Ramos (cell line): ENCODE measurements around the gene SDCBP2.

ENCODE experiments used
- in situ Hi-C: fragments of 300-500 bp; cut with MboI; formaldehyde crosslinking; loops from one replicate; pipeline ENCODE4 v1.14.3; 2022; ENCODE audit warnings: low sequenced_read_pairs; ENCODE audit not compliant: unreplicated experiment

Gene SDCBP2

GRCh38 chr20:1299522-1299921 is 29.4 kb downstream of the SDCBP2 start:
- in situ Hi-C loops, result no loop called here

- in situ Hi-C loops, result no loop called here
These were observed 29.9 kb downstream of the SDCBP2 start for GRCh38 chr20:1298888-1299511.

DNA sequence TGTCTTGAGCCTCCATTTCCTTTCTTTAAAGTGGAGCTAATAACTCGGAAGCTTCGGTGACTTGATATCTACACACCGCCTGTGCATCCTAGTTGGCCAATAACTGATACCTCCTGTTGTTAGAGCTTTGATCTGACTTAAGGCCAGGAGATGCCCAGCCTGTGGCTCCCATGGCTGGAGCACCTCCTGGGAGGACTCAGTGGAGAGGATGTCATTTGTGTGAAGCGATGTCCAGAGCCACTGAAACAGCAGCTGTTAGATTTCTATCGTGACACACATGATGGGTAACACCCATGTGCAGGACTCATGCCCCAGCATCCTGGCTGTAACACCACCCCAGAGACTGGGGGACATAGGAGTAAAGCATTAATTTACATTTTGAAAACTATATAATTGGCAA is 30.8 kb downstream of the SDCBP2 start:
- in situ Hi-C loops, result no loop called here

- in situ Hi-C loops, result no loop called here
These were observed 31.5 kb downstream of the SDCBP2 start for GRCh38 chr20:1297486-1297885.

- in situ Hi-C loops, result no loop called here
These were observed 32.0 kb downstream of the SDCBP2 start for GRCh38 chr20:1296922-1297321.

DNA sequence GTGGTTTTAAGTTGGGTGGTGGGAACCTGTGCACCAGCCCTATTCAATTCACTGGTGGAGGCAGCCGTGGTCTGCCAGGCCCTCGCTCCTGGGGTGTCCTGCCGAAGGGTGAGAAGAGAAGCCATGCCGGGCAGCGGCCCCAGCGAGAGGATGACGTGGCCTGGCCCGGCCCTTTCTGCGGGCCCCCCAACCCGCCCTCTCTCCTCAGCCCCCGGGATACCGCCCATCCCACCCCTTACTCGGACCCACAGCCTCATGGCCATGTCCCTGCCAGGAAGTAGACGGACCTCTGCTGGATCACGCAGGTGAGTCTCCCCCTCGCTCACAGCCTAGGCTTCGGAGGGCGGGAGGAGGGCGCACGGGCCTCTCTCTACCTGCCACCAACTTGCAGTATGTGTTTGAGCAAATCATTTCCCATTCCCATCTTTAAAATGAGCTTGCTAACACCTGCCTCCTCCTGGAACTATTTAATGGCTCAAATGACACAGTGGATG is 32.8 kb downstream of the SDCBP2 start:
- in situ Hi-C loops, result no loop called here

DNA sequence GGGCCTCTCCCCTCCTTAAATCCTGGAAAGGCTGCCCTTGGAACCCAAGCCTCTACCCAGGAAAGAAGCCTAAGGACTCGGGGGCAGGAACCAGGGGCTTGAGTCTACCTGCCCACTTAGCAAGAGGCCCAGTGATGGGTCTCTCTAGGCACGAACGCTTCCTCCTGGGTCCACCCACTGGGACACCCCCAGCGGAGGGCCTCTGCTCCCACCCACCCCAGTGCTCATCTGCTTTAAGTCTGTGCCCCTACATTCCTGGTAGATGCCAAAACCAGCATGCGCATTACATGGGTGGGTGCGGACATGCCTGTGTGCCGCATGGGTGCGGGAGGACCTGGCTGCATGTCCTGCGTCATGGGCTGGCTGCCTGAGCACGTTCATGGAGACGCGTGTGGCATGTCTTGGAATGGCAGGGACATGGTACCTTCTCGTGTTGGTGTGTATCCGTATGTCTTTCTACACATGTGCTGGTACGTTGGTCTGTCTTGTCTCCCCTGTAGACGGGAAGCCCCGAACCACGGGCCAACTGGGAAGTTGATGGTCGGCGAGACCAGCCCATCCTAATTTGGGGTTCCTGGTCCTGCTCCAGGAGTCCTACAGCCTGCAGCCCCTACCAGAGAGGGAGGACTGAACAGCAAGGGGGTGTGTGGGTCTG is 33.5 kb downstream of the SDCBP2 start:
- in situ Hi-C loops, result no loop called here

DNA sequence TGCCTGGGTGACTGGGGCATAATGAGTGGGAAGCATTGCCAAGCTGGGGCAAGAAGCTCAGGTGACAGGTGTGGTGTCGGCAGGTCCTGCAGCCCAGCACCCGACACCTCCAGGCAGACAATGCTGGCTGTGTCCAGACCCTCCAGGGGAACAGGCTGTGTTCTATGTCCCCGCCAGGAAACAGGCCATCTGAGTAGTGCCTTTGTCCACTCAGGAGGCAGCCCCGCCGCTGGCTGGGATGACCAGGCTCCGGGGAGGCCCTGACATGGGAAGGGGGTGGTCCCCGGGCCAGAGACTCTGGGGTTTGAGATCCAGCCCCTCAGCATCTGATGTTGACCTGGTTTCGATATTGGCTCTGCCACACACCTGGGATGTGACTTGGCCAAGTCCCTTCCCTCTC is 34.4 kb downstream of the SDCBP2 start:
- in situ Hi-C loops, result no loop called here

GRCh38 chr20:1293641-1294379 is 35.1 kb downstream of the SDCBP2 start:
- in situ Hi-C loops, result no loop called here

DNA sequence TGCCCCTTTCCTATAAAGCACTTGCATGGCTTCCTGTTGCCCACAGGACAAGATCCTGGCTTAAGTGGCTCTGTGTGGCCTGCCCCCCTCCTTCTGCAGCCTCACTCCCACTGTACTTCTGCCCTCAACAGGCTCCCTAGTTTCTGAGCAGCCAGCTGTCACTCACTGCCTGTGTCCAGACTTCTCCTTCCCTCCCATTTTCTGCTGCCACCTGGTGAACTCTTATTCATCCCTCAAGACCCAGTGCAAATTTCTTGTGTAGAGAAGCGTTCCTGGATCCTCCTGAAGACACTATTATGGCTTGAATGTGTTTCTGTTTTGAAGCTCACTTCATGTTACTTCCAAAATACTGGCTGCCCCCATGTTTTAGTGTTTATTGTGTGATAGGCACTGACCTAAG is 36.3 kb downstream of the SDCBP2 start:
- in situ Hi-C loops, result no loop called here

DNA sequence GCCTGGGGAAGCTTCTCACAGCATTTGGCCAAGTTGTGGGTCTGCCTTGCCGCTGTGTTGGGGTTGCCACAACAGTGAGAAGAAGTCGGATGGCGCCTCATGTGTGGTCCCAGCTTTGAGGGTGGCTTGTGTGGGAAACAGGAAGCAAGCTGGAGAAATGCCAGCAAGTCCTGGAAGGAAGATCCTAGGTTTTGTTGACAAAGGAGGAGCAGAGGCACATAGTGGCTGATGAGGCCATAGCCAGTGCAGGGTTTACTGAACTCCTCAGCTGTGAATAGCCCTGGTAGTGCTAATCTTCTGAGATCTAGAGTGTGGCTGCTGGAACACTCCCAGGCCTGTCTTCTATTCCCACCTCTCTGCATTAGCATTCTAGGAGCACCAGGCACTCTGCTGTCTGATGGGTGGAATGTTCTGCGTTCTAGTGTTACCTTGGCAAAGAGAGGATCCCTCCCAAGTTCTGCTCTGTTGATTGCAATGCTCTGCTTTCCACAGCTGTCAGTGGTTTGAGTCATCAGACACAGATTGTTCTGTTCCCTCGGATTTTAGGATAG is 37.7 kb downstream of the SDCBP2 start:
- in situ Hi-C loops, result no loop called here

GRCh38 chr20:1287787-1288569 is 41.0 kb downstream of the SDCBP2 start:
- in situ Hi-C loops, result no loop called here

DNA sequence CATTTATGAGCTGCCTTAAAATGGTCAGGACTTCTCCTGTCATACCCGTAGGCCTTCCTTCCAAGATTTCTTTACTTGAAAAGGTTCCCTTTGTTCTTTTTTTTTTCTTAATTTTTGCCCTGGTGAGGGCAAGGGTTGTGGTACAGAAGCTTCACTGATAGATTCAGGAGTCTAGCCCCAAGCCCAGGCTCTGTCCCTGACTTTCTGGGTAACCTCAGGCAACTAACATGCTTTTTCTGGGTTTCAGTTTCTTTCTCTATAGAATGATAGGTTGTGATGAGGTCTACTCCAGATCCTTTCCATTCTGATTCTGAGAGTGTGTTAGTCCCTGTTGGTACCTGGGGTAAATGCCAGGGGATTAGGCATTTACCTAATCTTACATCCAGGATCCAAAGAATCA is 41.6 kb downstream of the SDCBP2 start:
- in situ Hi-C loops, result no loop called here

GRCh38 chr20:1286267-1287024 is 42.5 kb downstream of the SDCBP2 start:
- in situ Hi-C loops, result no loop called here

DNA sequence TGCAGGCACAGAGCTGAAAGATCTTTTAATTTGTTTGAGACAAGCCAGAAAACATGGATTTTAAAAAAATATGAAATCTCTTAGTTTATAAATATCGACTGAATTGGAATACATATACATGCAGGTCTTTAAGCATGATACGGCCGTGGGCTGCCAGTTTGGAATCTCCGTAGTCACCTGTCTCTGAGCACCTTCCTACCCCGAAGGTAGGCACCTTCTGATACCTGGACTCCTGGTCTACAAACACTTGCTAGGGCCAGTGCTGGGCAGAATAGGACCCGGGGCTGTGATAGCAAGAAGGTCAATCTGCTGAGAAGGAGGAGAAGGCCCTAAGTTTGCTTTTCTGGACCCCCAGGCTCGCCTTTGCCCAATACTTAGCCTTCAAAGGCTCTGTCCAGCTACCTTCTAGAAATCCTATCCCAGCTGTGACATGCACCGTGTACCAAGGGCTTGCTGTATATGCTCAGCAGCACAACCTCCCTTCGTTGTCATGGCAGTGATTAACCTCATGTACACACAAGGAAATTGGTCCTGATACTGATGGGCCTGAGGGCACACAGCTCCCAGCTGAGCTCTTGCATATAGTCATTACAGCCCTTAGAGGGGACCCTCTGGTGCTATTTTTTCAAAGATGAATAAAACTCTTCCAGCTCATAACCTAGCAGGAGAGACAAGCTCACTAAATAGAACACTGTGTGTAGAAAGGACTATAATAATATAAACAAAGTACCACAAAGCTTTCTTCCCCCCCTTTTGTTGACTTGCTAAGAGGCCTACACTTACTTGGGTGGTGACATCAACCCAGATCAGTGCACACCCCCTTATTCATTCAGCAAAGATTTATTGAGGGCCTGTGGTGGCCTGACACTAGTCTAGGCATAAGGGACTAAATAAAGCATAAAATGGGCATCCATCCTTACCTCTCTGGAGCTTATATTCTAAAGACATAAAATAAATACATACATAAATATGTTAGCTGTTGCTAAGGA is 45.1 kb downstream of the SDCBP2 start:
- in situ Hi-C loops, result no loop called here

DNA sequence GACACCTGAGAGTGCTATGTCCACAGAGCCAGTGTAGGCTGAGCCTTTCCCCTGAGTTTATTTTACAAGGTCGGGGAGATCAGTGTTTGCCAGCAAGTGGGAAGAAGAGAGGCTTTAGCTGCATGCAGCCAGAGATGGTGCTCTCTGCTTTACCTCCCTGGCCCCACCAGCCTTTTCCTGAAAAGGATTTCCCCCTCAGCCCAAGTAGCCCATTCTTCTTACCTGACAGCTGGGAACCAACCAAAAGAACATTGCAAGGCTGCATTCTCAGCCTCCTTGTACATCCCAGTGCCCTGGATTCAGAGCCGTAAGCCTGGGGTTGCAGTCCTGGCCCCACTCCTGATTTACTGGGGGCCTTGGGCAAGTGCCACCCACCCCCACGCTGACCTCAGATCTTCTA is 46.0 kb downstream of the SDCBP2 start:
- in situ Hi-C loops, result no loop called here

- in situ Hi-C loops, result no loop called here
These were observed 47.5 kb downstream of the SDCBP2 start for GRCh38 chr20:1281279-1282057.
